H7 (cell line): ENCODE results near the gene CALCR. TPM values are rescaled to one million over a fixed set of nuclear protein-coding genes. Genes with fewer than 3 reads are reported as not detected.

Experiments used
- DNase-seq: peaks from one replicate; pipeline ENCODE4 v3.0.0; 2012
- H3K27me3 ChIP-seq: 2 replicates; pipeline ENCODE4 v1.6.0; 2011; ENCODE audit warnings: mild to moderate bottlenecking, low read length; ENCODE audit not compliant: control insufficient read depth, insufficient read depth
- H3K36me3 ChIP-seq: replicated peaks from 2 replicates; pipeline ENCODE4 v1.5.1; 2011; ENCODE audit warnings: low read length; ENCODE audit not compliant: control insufficient read depth, insufficient read depth
- H3K4me3 ChIP-seq: 2 replicates; pipeline ENCODE4 v1.5.1; 2011; ENCODE audit warnings: low read depth, mild to moderate bottlenecking, control low read depth, low read length, moderate library complexity; ENCODE audit not compliant: insufficient read depth
- total RNA-seq: library from RNA; depleted of rRNA; stranded (reverse); fragments of >200 nt; shearing (Covaris generic); gene quantifications from 2 replicates; pipeline ENCODE4 v1.2.3, GENCODE V29; 2014

The CALCR gene
- total RNA-seq, 1 experiment from 2014 or later: 4.0 TPM

- Histone ChIP-seq H3K36me3 (no peaks in the 10 kb centered on the region), H3K4me3 (no peak overlapping the region), H3K27me3 (no peaks in the 10 kb centered on the region)
- DNase-seq: no peak
These were observed 127.0 kb downstream of the CALCR start for GRCh38 chr7:93447509-93447908.

DNA sequence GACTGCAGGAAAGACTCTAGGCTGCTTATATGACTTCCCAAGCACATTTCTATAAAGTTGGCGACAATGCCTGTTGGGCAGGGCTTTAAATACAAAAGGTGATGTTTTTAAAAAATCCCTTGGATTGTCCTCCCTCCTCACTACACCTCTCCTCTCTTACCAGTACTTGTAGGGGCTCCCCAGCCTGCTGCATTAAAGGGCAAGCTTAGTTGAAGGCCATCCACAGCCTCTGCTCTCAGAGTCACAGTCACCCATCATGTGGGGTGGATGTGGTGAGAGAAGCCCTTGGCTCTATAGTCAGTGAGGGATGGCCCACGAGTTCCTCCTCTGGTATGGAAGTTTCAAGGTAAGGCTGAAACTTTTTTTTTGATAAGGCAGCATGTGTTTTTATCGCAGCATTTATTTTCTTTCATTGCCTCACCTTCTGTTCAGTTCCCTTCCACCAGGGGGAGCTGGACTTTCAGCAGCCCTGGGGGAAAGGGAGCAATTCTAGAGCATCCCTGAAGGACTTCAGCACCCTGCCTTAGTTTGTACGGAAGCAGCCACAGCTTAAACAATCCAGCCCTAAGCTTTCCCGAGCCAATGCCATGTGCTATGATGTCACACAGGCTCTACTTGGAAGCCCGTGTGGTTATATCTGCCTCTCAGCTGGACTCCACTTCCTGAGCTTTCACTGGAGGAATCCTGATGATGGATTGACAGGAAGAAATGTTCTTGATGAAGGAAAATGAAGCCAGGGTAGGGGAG is 131.9 kb downstream of the CALCR start:
- no peaks in the 10 kb centered on the region for H3K27me3 ChIP-seq
- no peaks in the 10 kb centered on the region for H3K36me3 ChIP-seq
- H3K4me3 ChIP-seq: no peak overlapping the region
- DNase-seq: peak; percentile 30

GRCh38 chr7:93435791-93436190 is 138.7 kb downstream of the CALCR start:
- DNase-seq: no peak
- no peaks in the 10 kb centered on the region for H3K27me3 ChIP-seq
- H3K4me3 ChIP-seq: no peak overlapping the region
- no peaks in the 10 kb centered on the region for H3K36me3 ChIP-seq

DNA sequence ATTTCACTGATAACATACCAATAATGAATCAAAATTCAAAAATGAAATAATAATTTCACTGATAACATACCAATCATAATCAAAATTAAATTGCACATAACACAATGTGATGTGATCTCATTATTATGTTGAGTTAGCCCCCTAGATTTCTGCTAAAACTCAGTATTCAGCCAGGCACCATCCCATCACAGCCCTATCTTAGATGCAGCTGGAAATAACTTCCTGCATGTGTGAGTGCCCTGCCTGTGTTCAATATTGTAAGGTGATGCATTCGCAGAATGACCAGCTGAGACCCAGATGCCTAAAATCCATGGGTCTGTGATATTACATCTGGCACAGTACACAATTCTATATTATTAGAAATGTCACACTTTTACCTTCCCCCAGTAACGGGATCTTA is 142.4 kb downstream of the CALCR start:
- no peaks in the 10 kb centered on the region for H3K36me3 ChIP-seq
- no peaks in the 10 kb centered on the region for H3K27me3 ChIP-seq
- H3K4me3 ChIP-seq: no peak overlapping the region
- DNase-seq: no peak

DNA sequence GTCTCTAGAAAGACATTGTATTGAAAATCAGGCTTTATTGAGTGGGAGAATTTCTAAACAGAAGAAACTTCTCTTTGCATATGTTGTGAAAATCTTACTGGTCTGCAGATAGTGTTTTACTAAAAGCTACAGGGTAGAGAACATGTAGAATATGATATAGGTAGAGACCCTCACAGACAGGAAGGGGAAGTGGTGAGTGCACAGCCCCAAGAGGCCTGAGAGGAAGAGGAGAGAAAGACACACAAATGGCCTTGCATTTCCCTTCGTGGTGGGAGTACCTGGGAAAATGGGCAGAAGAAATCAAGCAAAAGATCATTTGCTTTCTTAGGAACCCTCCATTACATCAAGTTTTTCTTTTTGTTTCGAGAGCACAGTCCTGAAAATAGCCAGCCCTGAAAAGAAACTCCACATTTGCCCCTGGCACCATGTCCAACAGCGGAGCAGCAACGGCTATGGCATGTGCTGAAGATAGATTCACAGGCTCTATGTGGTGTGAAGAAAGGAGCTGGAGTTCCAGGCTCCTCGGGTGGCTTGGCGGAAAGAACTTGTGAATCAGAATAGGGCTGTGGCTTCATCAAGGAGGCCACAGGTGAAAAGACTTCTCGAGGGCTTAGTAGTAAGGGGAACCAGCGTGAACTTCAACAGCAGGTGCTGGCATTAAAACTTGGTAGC is 143.5 kb downstream of the CALCR start:
- H3K27me3 ChIP-seq: no peaks in the 10 kb centered on the region
- no peaks in the 10 kb centered on the region for H3K36me3 ChIP-seq
- DNase-seq: no peak
- no peak overlapping the region for H3K4me3 ChIP-seq

DNA sequence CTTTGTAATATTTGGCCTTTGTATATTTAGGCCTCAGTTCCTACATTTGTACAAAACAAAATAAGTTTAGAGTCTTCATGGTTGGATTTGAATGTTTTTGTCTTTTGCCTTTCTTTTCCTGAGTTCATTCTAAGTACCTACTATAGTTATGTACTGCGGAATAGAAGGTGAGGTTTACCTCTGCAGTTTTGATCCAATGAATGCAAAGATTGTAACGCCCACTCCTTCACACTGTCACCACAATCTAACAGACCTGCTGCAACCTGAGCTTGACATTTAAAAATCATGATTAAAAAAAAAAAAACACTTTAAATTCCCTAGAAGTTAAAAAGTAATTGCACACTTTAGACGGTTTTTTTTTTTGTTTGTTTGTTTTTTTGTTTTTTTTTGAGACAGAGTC is 145.0 kb downstream of the CALCR start:
- Histone ChIP-seq H3K4me3 (no peak overlapping the region), H3K27me3 (no peaks in the 10 kb centered on the region), H3K36me3 (no peaks in the 10 kb centered on the region)
- DNase-seq: no peak

DNA sequence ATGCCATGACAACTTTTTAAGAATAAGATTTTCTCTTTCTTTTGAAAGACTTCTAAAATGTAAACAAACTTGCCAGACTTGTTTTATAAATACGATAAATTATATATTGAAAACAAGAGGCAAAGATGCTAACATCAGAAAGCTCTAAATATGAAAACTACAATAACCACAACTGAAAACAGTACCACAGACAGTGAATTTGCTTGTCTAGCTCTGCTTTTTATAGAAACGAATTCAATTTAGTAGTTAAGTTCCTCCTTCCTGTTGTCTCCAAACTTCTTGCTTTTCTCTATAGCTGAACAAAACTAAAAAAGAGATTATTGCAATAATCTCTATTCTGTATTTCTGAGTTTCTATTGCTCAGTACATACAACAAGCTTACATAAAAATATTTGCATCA is 147.4 kb downstream of the CALCR start:
- no peak for DNase-seq
- Histone ChIP-seq H3K4me3 (no peak overlapping the region), H3K27me3 (no peaks in the 10 kb centered on the region), H3K36me3 (no peaks in the 10 kb centered on the region)

- H3K4me3 ChIP-seq: no peak overlapping the region
- no peaks in the 10 kb centered on the region for H3K27me3 ChIP-seq
- H3K36me3 ChIP-seq: no peaks in the 10 kb centered on the region
- no peak for DNase-seq
These were observed 148.3 kb downstream of the CALCR start for GRCh38 chr7:93426155-93426696.

GRCh38 chr7:93414574-93414973 is 159.9 kb downstream of the CALCR start:
- Histone ChIP-seq H3K4me3 (no peak overlapping the region), H3K36me3 (no peaks in the 10 kb centered on the region), H3K27me3 (no peaks in the 10 kb centered on the region)
- DNase-seq: no peak

DNA sequence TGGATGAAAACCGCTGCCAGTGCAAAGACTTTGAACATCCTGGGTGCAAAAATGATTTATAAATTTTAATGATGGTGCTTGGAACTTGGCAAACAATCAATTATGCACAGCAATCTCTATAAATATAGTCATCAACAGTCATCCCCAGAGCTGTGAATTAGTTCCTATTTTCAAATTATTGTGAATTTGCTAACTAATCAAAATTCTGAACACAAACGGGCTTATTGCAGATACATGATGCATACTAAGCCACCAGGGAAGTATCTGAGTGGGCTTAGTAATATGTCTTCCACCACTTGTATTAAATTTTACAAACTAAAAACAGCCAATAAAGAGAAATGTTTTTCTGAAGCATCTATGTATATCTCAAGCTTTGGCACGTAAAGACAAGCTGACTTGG is 165.2 kb downstream of the CALCR start:
- no peaks in the 10 kb centered on the region for H3K27me3 ChIP-seq
- H3K36me3 ChIP-seq: no peaks in the 10 kb centered on the region
- no peak overlapping the region for H3K4me3 ChIP-seq
- DNase-seq: no peak

DNA sequence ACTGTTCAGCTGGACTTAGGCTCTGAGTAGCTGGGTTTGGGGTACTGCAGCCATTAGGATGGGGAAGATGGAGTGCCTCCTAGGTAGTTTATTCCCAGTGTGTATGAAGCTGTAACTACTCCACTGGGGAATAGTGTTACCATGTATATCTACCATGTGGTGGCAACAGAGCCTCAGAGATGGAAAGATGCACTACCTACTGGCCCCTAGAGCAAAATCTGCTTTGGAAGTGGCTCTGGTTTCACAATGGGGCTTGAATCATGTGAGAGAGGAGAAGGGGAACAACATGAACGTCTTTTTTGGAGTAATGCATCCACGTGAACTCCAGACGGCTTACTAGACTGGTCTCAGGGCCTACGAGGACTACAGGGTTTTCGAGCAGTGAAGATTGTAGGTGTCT is 167.3 kb downstream of the CALCR start:
- H3K27me3 ChIP-seq: no peaks in the 10 kb centered on the region
- H3K4me3 ChIP-seq: no peak overlapping the region
- H3K36me3 ChIP-seq: no peaks in the 10 kb centered on the region
- no peak for DNase-seq

DNA sequence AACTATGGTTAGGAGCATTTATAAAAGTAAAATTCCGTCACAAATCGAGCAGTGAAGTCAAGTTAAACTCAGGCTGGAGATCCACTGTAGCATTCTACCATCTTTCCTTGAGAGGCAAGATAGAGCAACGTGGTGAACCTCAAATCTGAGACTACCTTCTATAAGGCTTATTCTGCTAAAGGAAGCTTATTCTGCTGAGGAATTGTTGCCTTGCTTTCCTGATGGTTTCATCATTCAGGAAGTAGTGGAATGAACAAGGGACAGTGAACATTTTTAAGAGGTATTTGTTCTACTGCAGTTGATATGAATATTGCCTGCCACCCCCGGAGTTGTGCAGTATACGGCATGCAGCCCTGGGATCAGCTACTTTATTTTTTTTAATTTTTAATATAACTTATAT is 171.6 kb downstream of the CALCR start:
- no peaks in the 10 kb centered on the region for H3K27me3 ChIP-seq
- no peak overlapping the region for H3K4me3 ChIP-seq
- DNase-seq: no peak

DNA sequence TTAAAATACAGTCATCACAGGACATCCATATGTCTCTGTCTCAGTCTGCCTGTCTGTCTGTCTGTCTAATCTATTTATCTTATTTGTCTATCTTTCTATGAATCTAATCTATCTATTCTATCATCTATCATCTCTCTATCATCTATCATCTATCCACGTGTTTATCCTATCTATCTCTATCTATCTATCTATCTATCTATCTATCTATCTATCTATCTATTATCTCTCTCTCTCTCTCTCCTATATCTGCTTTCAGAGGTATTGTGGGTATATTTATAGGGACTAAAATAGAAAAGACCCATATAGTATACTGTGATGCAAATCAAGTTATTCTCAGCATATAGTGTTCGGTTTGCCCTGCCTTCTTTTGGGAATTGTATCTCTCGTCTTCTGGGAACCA is 174.9 kb downstream of the CALCR start:
- DNase-seq: no peak
- Histone ChIP-seq H3K27me3 (no peaks in the 10 kb centered on the region), H3K36me3 (no peaks in the 10 kb centered on the region), H3K4me3 (no peak overlapping the region)

More for the DNA sequence above, 171.6 kb downstream of the CALCR start:
- no peaks in the 10 kb centered on the region for H3K36me3 ChIP-seq

DNA sequence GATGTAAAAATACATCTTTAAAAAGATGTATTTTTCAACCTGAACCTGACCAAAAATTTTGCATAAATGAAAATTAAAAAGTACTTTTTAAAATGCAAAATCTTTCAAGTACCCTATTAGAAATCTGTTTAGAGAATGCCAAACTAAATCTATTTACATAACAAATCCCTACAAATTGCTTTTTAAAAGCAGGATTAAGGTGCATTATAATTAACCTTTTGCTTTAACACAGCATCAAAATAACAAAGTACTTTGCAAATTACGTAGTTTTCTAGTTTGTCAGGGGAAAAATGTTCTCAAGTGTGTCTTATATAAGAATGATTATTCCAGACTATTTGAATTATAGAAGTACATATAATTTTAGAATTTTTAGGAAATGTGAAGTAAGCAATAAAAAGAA is 181.5 kb downstream of the CALCR start:
- no peak for DNase-seq
- Histone ChIP-seq H3K27me3 (no peaks in the 10 kb centered on the region), H3K36me3 (no peaks in the 10 kb centered on the region), H3K4me3 (no peak overlapping the region)

DNA sequence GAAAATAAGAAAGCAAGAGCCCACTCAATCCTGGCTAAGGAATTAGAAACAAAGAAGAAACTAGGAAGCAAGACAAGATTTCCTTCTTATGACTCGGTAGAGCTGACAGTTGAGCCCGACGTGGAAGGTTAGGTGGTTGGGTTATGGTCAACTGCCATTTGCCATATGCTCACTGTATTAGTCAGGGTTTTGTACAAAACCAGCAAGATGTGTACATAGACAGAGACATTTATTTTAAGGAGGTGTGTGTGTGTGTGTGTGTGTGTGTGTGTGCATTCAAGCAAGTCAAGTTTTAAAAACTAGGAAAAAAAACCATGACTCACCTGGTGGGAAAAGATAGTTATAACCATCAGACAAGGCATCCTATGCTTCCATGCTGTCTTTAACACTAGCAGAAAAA is 183.9 kb downstream of the CALCR start:
- H3K36me3 ChIP-seq: no peaks in the 10 kb centered on the region
- no peaks in the 10 kb centered on the region for H3K27me3 ChIP-seq
- no peak overlapping the region for H3K4me3 ChIP-seq
- no peak for DNase-seq
